Measurements from ENCODE around the gene MYO5A. TPM values are rescaled to one million over a fixed set of nuclear protein-coding genes. Genes with fewer than 3 reads are reported as not detected.
"Not testable (repeated sequence)": the region's sequence is repeated elsewhere in the genome, so short reads cannot be mapped to it uniquely, and the experiment has no call there.

The MYO5A gene
- total RNA-seq, 1 donor from 2014 or later = 55.0 TPM

GRCh38 chr15:52288051-52288942 lies 240.4 kb downstream of the MYO5A start:
- intact Hi-C loops (cut with DNase I) = no loop called here
- no peaks in the 10 kb centered on the region for H3K4me1 ChIP-seq
- no peaks in the 10 kb centered on the region for H3K36me3 ChIP-seq
- no peaks in the 10 kb centered on the region for H3K27me3 ChIP-seq
- DNase-seq (ENCODE audit: low spot score in 2 of 2) = no peak
- TF ChIP-seq CTCF (IDR thresholded peaks at IDR 0.05) = no peak
- H3K9me3 ChIP-seq = no peaks in the 10 kb centered on the region
- H3K27ac ChIP-seq = no peak overlapping the region
- H3K4me3 ChIP-seq = no peak overlapping the region

DNA sequence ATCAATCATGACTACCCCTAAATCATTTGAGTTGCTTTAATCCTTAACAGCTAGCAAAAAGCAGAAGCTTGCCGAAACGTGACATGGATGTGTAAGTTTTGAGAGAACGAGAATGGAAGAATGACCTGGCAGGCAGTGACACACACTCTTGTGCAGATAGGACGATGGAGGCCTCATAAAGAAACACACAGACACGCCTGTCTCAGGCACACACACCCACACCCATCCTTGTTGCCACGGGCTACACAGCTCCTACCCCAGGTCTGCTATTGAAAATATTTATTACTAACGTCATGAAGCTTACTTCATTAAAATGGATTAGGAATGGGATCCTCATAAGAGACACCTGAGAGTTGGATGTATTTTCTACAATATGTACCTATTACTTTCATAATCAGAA lies 241.6 kb downstream of the MYO5A start:
- Histone ChIP-seq H3K4me1 (no peaks in the 10 kb centered on the region), H3K27ac (no peak overlapping the region), H3K27me3 (no peaks in the 10 kb centered on the region), H3K36me3 (no peaks in the 10 kb centered on the region), H3K9me3 (no peaks in the 10 kb centered on the region), H3K4me3 (no peak overlapping the region)
- no peak for TF ChIP-seq CTCF (IDR thresholded peaks at IDR 0.05)
- DNase-seq (ENCODE audit: low spot score in 2 of 2) = no peak
- intact Hi-C loops (cut with DNase I) = no loop called here

DNA sequence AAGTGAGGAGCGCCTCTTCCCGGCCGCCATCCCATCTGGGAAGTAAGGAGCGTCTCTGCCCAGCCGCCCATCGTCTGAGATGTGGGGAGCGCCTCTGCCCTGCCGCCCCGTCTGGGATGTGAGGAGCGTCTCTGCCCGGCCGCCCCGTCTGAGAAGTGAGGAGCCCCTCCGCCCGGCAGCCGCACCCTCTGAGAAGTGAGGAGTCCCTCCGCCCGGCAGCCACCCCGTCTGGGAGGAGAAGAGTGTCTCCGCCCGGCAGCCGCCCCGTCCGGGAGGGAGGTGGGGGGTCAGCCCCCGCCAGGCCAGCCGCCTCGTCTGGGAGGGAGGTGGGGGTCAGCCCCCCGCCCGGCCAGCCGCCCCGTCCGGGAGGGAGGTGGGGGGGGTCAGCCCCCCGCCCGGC lies 242.7 kb downstream of the MYO5A start:
- H3K36me3 ChIP-seq; H3K27ac ChIP-seq; H3K4me1 ChIP-seq; intact Hi-C loops (cut with DNase I); H3K4me3 ChIP-seq; H3K27me3 ChIP-seq; H3K9me3 ChIP-seq; DNase-seq (ENCODE audit: low spot score in 2 of 2): not testable (repeated sequence)

GRCh38 chr15:52284164-52284563 lies 244.5 kb downstream of the MYO5A start:
- Histone ChIP-seq H3K4me1 (no peaks in the 10 kb centered on the region), H3K9me3 (no peaks in the 10 kb centered on the region), H3K27ac (no peak overlapping the region), H3K4me3 (no peak overlapping the region), H3K36me3 (no peaks in the 10 kb centered on the region), H3K27me3 (no peaks in the 10 kb centered on the region)
- intact Hi-C loops (cut with DNase I) = no loop called here
- no peak for TF ChIP-seq CTCF (IDR thresholded peaks at IDR 0.05)
- DNase-seq (ENCODE audit: low spot score in 2 of 2) = no peak

DNA sequence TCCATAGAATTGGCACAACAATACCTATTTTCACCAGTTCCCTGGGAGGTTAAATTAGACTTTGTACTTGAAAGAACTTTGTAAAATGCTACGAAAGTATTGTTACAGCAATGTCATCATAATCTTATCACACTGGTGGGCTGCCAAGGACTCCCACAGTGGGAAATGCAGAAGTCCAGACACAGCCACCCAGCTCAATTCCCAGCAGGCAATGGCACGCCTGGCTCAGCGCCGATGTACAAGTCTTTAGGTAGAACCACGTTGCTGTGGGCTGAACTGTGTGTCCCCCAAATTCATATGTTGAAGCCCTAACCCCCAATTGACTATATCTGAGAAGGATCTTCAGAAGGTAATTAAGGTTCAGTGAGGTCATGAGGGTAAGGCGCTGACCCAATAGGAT lies 245.4 kb downstream of the MYO5A start:
- no peak for DNase-seq (ENCODE audit: low spot score in 2 of 2)
- no peaks in the 10 kb centered on the region for H3K4me1 ChIP-seq
- H3K4me3 ChIP-seq = no peak overlapping the region
- H3K27me3 ChIP-seq = no peaks in the 10 kb centered on the region
- H3K9me3 ChIP-seq = no peaks in the 10 kb centered on the region
- TF ChIP-seq CTCF (IDR thresholded peaks at IDR 0.05) = no peak
- intact Hi-C loops (cut with DNase I) = no loop called here
- no peak overlapping the region for H3K27ac ChIP-seq
- no peaks in the 10 kb centered on the region for H3K36me3 ChIP-seq

DNA sequence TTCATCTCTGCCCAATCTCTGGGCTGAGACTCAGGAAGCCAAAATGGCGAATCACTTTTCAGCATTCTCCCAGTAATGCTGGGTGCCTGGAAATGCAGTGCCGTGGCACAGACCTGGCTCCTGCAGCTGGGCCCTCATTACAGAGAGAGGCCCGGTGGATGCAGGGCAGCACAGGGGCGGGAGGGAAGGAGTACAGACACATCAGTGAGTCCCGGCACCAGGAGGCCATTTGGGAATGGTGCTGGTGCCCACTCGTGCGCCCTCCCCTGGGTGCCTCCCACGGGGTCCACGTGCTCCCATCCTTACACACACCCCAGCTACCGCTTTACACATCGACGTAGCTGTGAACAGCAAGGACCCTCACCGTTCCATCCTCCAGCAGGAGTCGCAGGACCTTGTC lies 246.3 kb downstream of the MYO5A start:
- DNase-seq (ENCODE audit: low spot score in 2 of 2) = no peak
- Histone ChIP-seq H3K27ac (no peak overlapping the region), H3K27me3 (no peaks in the 10 kb centered on the region), H3K36me3 (no peaks in the 10 kb centered on the region), H3K4me3 (no peak overlapping the region), H3K9me3 (no peaks in the 10 kb centered on the region), H3K4me1 (no peaks in the 10 kb centered on the region)
- no peak for TF ChIP-seq CTCF (IDR thresholded peaks at IDR 0.05)
- intact Hi-C loops (cut with DNase I) = no loop called here

Measured in ascending aorta (tissue), 2 donors.